ENCODE measurements around the gene FRAS1.
"Not testable (repeated sequence)": the region's sequence is repeated elsewhere in the genome, so short reads cannot be mapped to it uniquely, and the experiment has no call there.

FRAS1 gene

DNA sequence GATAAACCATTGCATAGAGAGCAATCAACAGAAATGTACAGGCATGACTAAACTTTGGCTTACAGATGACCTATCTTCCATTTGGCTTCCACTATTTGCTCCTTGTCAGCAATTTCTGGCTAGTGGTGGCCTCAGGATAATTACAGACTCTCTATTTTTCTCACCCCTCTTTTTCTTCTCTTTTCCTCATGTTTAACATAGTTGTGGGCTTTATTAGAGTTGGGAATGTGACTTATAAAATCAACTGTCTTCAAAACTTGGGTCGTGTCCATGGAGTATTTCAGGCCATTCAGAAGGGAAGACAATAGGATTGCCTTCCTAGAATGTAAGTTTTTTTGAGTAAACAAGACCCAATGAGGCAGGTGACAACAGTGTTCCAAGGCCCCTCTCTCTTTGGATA, 236.2 kb downstream of the FRAS1 start:
- Mint-ChIP-seq H3K4me1 (no peaks in the 10 kb centered on the region), H3K36me3 (no peaks in the 10 kb centered on the region), H3K27ac (no peak overlapping the region), H3K9me3 (no peaks in the 10 kb centered on the region), H3K4me3 (no peak overlapping the region), H3K27me3 (peaks cover 7% of the 10 kb centered on the region)
- ATAC-seq (ENCODE audit: low read depth) (no peak), DNase-seq (ENCODE audit: low spot score in 2 of 2) (no peak)

DNA sequence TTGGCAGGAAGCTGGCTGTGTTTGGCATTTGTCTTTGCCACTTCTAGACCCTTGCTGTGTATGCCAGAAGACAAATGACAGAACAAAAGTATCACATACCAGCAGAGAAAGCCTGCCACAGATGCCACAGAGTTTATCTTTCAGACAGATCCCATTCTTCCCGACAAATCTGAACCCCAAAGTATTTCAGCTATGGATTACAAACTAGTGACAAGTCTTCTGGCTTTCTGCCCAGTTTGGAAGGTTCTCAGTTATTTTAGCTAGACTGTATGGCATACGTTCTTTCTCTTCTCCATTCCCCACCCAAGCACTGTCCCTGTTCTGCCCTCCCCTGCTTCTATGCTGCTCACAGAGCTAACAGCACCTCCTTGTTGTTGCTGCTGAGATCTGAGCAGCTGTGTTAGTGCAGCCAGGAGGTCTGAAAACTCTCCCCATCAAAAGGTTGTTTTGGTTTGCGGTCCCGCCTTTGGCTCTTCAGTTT, 236.7 kb downstream of the FRAS1 start:
- H3K27me3 Mint-ChIP-seq: peaks cover 7% of the 10 kb centered on the region
- DNase-seq (ENCODE audit: low spot score in 2 of 2) (no peak), ATAC-seq (ENCODE audit: low read depth) (no peak)
- H3K36me3 Mint-ChIP-seq: no peaks in the 10 kb centered on the region
- no peaks in the 10 kb centered on the region for H3K9me3 Mint-ChIP-seq
- no peaks in the 10 kb centered on the region for H3K4me1 Mint-ChIP-seq
- H3K27ac Mint-ChIP-seq: no peak overlapping the region
- H3K4me3 Mint-ChIP-seq: no peak overlapping the region

DNA sequence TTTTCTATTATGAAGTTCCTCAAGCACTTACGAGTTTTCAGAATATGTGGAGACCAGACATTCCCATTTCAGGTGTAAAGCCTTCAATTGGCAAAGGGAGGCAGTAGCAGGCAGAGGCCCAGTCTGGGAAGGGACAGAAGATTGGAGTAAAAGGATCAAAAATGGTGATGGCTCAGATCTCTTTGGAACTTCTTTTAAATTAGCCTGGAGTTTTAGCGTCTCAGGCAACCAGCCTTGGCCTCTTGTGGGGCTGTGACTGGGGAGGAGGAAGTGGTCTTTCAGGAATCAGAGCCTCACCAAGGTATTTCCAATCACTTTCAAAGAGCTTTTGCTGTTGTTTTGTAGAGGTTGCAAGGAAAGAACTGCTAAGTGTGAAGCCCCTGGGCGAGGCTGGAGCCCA, 239.1 kb downstream of the FRAS1 start:
- Mint-ChIP-seq H3K27me3 (peaks cover 7% of the 10 kb centered on the region), H3K36me3 (no peaks in the 10 kb centered on the region), H3K9me3 (no peaks in the 10 kb centered on the region), H3K27ac (no peak overlapping the region), H3K4me1 (no peaks in the 10 kb centered on the region), H3K4me3 (no peak overlapping the region)
- no peak for ATAC-seq (ENCODE audit: low read depth)
- no peak for DNase-seq (ENCODE audit: low spot score in 2 of 2)

DNA sequence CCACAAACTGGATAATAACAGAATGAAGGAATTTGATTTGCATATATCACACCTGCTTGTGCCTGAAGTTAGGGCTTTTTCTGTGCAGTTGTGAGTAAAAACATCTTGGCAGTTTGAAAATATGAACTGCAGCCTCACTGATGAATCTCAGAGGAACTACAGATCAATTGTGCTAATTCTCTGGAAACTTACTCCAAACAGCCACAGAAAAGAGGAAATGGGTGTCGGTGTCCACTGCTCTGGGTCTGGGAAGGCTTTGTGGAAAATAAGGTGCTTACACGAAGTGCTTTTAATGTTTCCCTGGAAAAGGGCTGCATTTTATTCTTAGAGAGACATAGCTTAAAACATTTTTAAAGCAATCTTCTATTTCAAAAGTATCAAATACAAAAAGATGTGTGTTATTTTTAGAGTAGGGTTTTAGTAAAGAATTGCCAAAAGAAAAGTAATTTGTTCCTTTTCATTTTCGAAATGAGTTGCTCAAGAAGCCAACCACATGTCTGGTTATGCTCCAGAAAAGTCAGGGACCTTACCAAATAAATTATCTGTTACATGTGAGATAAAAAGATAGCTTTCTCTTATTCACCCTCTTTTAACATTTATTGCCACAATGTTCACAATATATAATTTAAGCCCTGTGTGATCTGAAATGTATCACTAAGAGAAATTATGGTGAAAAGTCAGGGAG, 240.1 kb downstream of the FRAS1 start:
- no peak for ATAC-seq (ENCODE audit: low read depth)
- Mint-ChIP-seq H3K27me3 (peaks cover 7% of the 10 kb centered on the region), H3K4me1 (no peaks in the 10 kb centered on the region), H3K4me3 (no peak overlapping the region), H3K27ac (no peak overlapping the region), H3K9me3 (no peaks in the 10 kb centered on the region), H3K36me3 (no peaks in the 10 kb centered on the region)
- no peak for DNase-seq (ENCODE audit: low spot score in 2 of 2)

DNA sequence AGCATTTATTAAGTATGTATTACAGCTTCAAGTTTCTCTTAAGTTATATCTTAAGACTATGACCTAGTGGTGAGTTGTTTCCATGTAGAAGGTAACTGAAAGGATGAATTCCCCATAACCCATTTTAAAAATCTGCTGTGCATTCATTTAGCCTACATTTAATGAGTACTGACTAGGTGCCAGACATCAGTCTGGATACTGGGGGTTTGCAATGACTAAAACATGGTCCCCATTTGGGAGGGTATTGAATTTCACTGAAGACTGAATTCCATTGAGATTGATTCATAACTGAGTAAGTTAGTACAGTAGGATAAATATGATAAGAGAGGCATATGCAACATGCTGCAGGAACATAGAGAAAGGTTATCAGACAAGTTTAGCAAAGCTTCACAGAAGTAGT, 241.5 kb downstream of the FRAS1 start:
- ATAC-seq (ENCODE audit: low read depth): no peak
- no peak for DNase-seq (ENCODE audit: low spot score in 2 of 2)

DNA sequence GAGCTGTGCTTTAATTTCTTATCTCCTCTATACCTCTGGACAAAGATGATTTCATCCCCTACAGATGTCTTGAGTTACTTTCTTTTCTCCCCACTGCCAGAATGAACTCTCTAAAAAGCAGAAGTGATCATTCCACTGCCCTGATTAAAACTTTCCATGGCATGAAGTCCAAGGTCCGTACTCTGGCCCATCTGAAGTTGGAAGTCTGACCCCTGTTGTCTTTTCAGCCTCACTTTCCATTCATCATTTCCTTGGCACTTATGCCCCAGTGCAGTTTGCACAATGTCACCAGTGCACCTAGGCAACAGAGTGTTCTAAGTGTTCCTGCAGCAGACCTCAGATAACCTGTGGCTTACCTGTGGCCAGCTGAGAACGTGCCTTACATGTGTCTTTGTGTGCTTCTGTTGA, 242.4 kb downstream of the FRAS1 start:
- Mint-ChIP-seq H3K4me3 (no peak overlapping the region), H3K4me1 (no peaks in the 10 kb centered on the region), H3K27me3 (peaks cover 6% of the 10 kb centered on the region), H3K27ac (no peak overlapping the region), H3K9me3 (no peaks in the 10 kb centered on the region), H3K36me3 (no peaks in the 10 kb centered on the region)
- ATAC-seq (ENCODE audit: low read depth) (no peak), DNase-seq (ENCODE audit: low spot score in 2 of 2) (no peak)

More for the DNA sequence above, 241.5 kb downstream of the FRAS1 start:
- no peaks in the 10 kb centered on the region for H3K9me3 Mint-ChIP-seq
- peaks cover 6% of the 10 kb centered on the region for H3K27me3 Mint-ChIP-seq
- H3K27ac Mint-ChIP-seq: no peak overlapping the region
- no peaks in the 10 kb centered on the region for H3K4me1 Mint-ChIP-seq
- H3K4me3 Mint-ChIP-seq: no peak overlapping the region
- H3K36me3 Mint-ChIP-seq: no peaks in the 10 kb centered on the region

DNA sequence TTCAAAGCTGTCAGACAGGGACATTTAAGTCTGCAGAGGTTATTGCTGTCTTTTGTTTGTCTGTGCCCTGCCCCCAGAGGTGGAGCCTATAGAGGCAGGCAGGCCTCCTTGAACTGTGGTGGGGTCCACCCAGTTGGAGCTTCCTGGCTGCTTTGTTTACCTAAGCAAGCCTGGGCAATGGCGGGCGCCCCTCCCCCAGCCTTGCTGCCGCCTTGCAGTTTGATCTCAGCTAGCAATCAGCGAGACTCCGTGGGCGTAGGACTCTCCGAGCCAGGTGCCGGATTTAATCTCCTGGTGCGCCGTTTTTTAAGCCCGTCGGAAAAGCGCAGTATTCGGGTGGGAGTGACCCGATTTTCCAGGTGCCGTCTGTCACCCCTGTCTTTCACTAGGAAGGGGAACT, 250.1 kb downstream of the FRAS1 start:
- not testable (repeated sequence) for DNase-seq (ENCODE audit: low spot score in 2 of 2); H3K36me3 Mint-ChIP-seq; H3K27me3 Mint-ChIP-seq; H3K4me1 Mint-ChIP-seq; ATAC-seq (ENCODE audit: low read depth); H3K27ac Mint-ChIP-seq; H3K4me3 Mint-ChIP-seq; H3K9me3 Mint-ChIP-seq

DNA sequence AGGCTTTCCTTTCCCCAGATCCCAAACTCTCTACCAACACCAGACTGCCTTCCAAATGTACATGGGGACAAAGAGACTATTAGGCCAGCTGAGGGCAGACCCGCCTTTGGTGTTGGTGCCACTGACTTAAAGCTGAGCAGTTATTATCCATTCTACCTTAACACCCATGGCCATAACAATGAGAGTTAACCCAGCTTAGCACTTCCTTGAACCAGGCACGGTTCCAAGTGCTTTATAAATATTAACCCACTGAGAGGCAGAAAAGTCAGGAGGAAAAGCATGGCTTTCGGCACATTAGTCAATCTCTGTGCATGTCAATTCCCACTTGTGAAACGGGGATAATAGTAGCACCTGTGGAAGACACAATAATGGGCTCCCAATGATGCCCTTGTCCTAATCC, 251.4 kb downstream of the FRAS1 start:
- Mint-ChIP-seq H3K27ac (no peak overlapping the region), H3K36me3 (no peaks in the 10 kb centered on the region), H3K9me3 (no peaks in the 10 kb centered on the region), H3K4me1 (no peaks in the 10 kb centered on the region), H3K27me3 (peaks cover 3% of the 10 kb centered on the region), H3K4me3 (no peak overlapping the region)
- no peak for ATAC-seq (ENCODE audit: low read depth)
- DNase-seq (ENCODE audit: low spot score in 2 of 2): no peak

DNA sequence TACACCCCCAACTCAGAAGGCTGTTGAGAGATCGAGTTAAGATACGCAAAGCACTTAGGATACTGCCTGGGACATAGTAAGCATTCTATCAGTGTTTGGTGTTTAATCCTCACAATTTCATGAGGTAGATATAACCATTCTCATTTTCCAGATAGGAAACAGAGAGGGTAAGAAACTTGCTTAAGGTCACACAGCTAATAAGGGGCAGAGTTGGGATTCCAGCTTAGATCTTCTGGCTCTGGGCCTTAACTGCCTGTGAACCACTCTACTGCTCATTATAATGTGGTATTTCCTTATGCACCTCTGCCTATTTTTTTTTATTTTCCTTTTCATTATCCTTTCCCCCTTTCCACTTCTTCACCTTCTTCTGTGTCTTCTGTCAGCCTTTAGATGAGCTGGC, 252.2 kb downstream of the FRAS1 start:
- no peaks in the 10 kb centered on the region for H3K9me3 Mint-ChIP-seq
- peaks cover 7% of the 10 kb centered on the region for H3K27me3 Mint-ChIP-seq
- no peak for ATAC-seq (ENCODE audit: low read depth)
- no peak for DNase-seq (ENCODE audit: low spot score in 2 of 2)
- no peaks in the 10 kb centered on the region for H3K36me3 Mint-ChIP-seq
- H3K27ac Mint-ChIP-seq: no peak overlapping the region
- no peak overlapping the region for H3K4me3 Mint-ChIP-seq
- H3K4me1 Mint-ChIP-seq: no peaks in the 10 kb centered on the region

DNA sequence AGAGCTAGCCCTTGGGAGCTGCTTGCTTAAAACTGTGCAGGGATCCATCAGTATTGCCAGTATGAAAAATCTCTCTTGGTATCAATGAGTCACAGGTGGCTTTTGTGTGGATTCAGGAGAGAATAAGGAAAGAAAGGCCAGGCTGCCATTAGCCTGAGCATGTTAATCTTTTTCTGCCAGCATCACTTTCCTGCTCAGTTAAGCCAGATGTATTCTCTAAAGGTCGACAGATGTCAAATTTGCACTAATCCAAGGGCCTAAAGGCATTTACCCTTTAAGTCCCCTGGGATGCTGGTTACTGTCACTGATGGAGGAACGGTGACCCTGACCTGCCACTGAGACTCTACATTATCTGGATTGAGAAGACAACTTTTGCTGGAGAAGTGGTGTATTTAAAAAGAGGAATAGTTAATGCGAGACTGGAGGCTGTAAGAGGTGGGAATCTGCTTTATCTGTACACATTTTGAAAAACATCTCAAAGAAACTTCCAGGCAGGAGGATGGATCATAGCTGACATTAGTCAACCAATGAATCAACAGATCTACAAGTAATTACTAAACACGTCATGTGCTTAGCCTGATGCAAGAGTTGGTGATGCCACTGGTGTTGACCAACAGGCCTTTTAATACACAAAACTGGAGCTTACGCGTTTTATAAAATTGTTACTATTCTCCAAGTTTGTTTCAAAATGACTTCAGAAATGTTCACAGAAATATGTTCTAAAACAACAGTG, 253.1 kb downstream of the FRAS1 start:
- Mint-ChIP-seq H3K9me3 (no peaks in the 10 kb centered on the region), H3K27me3 (peaks cover 8% of the 10 kb centered on the region), H3K27ac (no peak overlapping the region), H3K4me1 (no peaks in the 10 kb centered on the region), H3K4me3 (no peak overlapping the region), H3K36me3 (no peaks in the 10 kb centered on the region)
- no peak for ATAC-seq (ENCODE audit: low read depth)
- DNase-seq (ENCODE audit: low spot score in 2 of 2): no peak

DNA sequence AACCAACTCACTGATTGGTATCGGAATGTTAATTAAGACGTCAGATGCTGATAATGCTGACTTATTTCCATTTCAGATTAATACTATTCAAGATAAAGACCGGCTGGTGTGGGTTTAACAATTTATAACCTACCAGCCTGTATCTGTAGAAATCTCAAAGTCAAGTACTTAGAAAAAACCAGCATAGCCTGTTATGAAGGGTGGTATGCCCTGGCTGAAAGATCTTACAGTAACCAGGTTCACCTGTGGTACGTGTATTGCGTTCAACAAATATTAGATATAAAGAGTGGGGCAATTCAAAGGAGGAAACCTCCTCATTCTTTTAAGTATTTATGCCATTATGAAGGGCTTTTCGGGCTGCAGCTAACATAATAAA, 253.6 kb downstream of the FRAS1 start:
- H3K27me3 Mint-ChIP-seq: peaks cover 11% of the 10 kb centered on the region
- H3K27ac Mint-ChIP-seq: no peak overlapping the region
- H3K36me3 Mint-ChIP-seq: no peaks in the 10 kb centered on the region
- DNase-seq (ENCODE audit: low spot score in 2 of 2) (no peak), ATAC-seq (ENCODE audit: low read depth) (no peak)
- H3K4me3 Mint-ChIP-seq: no peak overlapping the region
- H3K9me3 Mint-ChIP-seq: no peaks in the 10 kb centered on the region
- H3K4me1 Mint-ChIP-seq: no peaks in the 10 kb centered on the region

DNA sequence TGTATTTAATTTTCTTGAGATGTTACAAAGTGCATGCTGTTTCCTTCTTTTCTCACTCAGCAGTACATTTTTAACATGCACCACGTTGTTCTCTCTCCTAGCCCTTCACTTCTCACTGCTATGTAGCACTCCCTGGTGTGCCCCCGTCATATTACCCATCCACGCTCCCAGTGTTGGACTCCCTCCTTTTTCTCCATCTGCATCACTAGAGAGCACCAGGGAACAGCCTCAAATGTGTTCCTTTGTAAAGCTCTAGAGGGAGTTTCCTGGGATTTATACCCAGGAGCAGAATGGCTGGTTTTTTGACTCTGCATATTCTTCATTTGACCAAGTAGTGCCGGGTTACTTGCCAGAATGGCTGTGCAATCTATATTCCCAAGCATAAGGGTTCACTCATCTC, 254.2 kb downstream of the FRAS1 start:
- no peak for ATAC-seq (ENCODE audit: low read depth)
- DNase-seq (ENCODE audit: low spot score in 2 of 2): no peak
- Mint-ChIP-seq H3K36me3 (no peaks in the 10 kb centered on the region), H3K9me3 (no peaks in the 10 kb centered on the region), H3K4me1 (no peaks in the 10 kb centered on the region), H3K4me3 (no peak overlapping the region), H3K27me3 (peaks cover 14% of the 10 kb centered on the region), H3K27ac (no peak overlapping the region)

DNA sequence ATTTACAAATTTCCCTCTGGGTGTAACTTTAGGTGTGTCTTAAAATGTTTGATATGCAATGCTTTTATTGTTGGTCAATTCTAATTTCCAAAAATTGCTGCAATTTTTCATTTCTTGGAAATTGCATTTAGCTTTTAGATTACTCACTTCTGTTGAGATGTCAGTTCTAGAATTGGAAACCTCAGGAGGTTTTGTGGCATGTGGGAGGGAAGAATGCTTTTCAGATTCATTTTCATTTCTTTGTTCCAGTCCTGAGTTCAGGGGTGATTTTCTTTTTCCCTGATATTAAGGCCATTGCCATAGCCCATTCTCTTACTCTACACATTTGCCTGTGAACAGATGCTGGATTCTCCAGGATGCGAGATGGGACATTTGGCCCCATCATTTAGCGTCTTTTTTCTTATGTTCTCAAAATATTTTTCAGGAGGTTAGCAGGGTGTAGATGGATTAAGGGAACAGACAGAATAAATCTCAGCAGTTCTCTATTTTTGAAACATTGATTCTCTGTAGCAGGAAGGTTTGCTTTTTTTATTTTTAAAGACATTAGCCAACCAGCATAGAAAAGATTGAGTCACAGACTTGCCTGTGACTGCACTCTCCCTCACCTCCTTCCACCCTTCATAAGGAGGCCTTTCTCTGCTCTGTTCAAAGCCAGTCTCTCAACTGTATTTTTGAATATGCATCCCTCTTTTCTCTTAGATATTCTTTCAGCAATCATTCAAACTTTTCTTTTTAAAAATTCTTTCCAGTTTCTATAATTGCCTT, 256.0 kb downstream of the FRAS1 start:
- Mint-ChIP-seq H3K4me3 (no peak overlapping the region), H3K27me3 (peaks cover 16% of the 10 kb centered on the region), H3K4me1 (no peaks in the 10 kb centered on the region), H3K9me3 (no peaks in the 10 kb centered on the region), H3K27ac (no peak overlapping the region), H3K36me3 (no peaks in the 10 kb centered on the region)
- no peak for DNase-seq (ENCODE audit: low spot score in 2 of 2)
- ATAC-seq (ENCODE audit: low read depth): no peak

DNA sequence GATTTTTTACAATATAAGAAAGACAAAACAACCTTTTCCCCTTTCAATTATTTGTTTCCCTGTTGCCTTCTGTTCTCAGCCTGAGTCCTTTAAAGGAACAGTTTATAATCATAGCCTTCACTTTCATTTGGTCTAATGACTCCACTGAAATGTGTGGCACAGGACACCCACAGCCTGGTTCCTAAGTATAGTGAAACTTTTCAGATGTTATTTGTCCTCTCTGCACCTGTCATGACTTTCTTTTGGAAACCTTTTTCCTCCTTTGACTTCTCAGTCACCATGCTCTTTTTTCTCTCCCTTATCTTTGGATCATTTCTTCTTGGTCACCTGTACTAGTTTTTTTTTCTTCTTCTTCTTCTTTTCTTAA, 256.6 kb downstream of the FRAS1 start:
- Mint-ChIP-seq H3K4me3 (no peak overlapping the region), H3K9me3 (no peaks in the 10 kb centered on the region), H3K4me1 (no peaks in the 10 kb centered on the region), H3K27me3 (peaks cover 16% of the 10 kb centered on the region), H3K36me3 (no peaks in the 10 kb centered on the region), H3K27ac (no peak overlapping the region)
- no peak for ATAC-seq (ENCODE audit: low read depth)
- no peak for DNase-seq (ENCODE audit: low spot score in 2 of 2)

Measured in memory B cell (primary cell).